ENCODE measurements around the gene RHBDL1.

Gene RHBDL1

DNA sequence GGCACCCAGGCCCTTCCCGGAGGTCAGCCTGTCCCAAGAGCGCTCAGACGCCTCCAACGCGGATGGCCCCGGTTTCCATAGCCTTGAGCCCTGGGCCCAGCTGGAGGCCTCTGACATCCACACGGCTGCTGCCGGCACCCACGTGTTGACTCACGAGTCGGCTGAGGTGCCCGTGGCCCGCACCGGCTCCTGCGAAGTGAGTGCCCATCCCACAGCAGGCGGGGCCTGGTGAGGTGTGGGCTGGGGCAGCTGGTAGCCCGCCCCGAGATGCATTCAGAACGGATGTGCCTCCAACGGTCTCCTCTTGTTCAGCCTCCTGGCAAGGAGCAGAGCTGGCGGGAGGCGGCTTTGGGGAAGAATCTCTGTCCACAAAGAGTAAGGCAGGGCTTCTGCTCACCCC lies 23.6 kb upstream of the RHBDL1 start:
- no peaks in the 10 kb centered on the region for H3K36me3 ChIP-seq (ENCODE audit: insufficient read depth, low read length)
- H3K79me2 ChIP-seq (ENCODE audit: insufficient read depth, low read length): 0 out of 2 replicates have a peak, but pooled peaks cover 3% of the 10 kb centered on the region
- H3K4me3 ChIP-seq (ENCODE audit: low read length, poor library complexity, severe bottlenecking): no peak overlapping the region
- no peaks in the 10 kb centered on the region for H3K9me3 ChIP-seq (ENCODE audit: insufficient read depth, low read depth, low read length)
- no peaks in the 10 kb centered on the region for H3K9me2 ChIP-seq (replicated peaks; ENCODE audit: low read depth, low read length)
- no peaks in the 10 kb centered on the region for H3K4me1 ChIP-seq (ENCODE audit: insufficient read depth, low read length, poor library complexity, severe bottlenecking)
- TF ChIP-seq EZH2phosphoT487 (IDR thresholded peaks at IDR 0.05; ENCODE audit: borderline replicate concordance): no peak
- TF ChIP-seq, protein P1, sequence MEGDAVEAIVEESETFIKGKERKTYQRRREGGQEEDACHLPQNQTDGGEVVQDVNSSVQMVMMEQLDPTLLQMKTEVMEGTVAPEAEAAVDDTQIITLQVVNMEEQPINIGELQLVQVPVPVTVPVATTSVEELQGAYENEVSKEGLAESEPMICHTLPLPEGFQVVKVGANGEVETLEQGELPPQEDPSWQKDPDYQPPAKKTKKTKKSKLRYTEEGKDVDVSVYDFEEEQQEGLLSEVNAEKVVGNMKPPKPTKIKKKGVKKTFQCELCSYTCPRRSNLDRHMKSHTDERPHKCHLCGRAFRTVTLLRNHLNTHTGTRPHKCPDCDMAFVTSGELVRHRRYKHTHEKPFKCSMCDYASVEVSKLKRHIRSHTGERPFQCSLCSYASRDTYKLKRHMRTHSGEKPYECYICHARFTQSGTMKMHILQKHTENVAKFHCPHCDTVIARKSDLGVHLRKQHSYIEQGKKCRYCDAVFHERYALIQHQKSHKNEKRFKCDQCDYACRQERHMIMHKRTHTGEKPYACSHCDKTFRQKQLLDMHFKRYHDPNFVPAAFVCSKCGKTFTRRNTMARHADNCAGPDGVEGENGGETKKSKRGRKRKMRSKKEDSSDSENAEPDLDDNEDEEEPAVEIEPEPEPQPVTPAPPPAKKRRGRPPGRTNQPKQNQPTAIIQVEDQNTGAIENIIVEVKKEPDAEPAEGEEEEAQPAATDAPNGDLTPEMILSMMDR (conservative IDR thresholded peaks at IDR 0.05; ENCODE audit: low read length): no peak
- no peak overlapping the region for H3K4me2 ChIP-seq (ENCODE audit: low read depth, low read length, poor library complexity, severe bottlenecking)
- H3K27me3 ChIP-seq (ENCODE audit: insufficient read depth, low read length, poor library complexity, severe bottlenecking): no peaks in the 10 kb centered on the region
- no peaks in the 10 kb centered on the region for H4K20me1 ChIP-seq (ENCODE audit: insufficient read depth, low read length, poor library complexity, severe bottlenecking)
- no peaks in the 10 kb centered on the region for H3F3A ChIP-seq (ENCODE audit: low read depth)
- no peak overlapping the region for H3K9ac ChIP-seq (ENCODE audit: low read depth, low read length, poor library complexity, severe bottlenecking)
- no peak overlapping the region for H2AFZ ChIP-seq (ENCODE audit: low read length)

DNA sequence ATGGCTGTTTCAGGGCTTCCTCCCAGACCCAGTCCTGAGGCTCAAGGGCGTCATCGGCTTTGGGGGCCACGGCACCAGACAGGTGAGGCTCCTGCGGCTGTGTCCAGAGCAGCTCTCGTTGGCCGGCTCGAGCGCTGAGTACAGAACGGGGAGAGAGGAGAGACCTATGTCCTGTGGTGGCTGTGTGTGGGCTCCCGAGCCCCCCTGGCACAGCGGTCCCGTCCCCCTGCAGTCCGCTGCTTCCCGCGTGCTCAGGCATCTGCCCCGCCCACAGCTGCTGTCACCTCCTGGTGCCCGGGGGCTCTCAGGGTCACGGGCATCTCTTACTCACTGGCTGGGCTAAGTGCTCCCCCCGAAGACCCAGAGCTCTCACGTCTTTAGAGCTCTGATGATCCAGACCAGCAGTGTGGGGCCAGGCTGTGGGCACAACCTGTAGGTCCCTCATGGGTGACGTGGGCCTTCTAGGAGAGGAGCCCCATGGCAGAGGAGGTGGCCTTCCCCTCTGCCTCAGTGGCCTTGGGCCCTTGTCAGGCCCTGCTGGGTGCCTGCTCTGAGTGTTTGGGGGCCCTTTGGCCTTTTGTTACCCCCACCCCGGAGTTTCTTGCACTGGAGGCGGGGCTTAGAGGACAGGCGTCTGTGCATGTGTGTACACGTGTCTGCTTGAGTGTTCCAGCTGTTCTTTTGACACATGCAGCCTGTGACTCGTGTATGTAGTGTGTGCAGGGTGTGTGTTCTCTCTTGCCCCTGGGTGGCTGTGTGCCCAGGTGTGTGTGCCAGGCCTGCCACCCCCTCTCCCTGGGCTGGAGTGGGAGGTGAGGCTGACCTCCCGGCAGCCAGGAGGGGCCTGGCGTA lies 22.8 kb upstream of the RHBDL1 start:
- H3K36me3 ChIP-seq (ENCODE audit: insufficient read depth, low read length): no peaks in the 10 kb centered on the region
- H3K9ac ChIP-seq (ENCODE audit: low read depth, low read length, poor library complexity, severe bottlenecking): no peak overlapping the region

GRCh38 chr16:654034-654433 lies 21.4 kb upstream of the RHBDL1 start:
- Histone ChIP-seq H3K9ac (ENCODE audit: low read depth, low read length, poor library complexity, severe bottlenecking) (no peak overlapping the region), H3K27me3 (ENCODE audit: insufficient read depth, low read length, poor library complexity, severe bottlenecking) (no peaks in the 10 kb centered on the region), H2AFZ (ENCODE audit: low read length) (no peak overlapping the region), H4K20me1 (ENCODE audit: insufficient read depth, low read length, poor library complexity, severe bottlenecking) (no peaks in the 10 kb centered on the region), H3F3A (ENCODE audit: low read depth) (no peaks in the 10 kb centered on the region), H3K79me2 (ENCODE audit: insufficient read depth, low read length) (no peaks in the 10 kb centered on the region), H3K9me3 (ENCODE audit: insufficient read depth, low read depth, low read length) (no peaks in the 10 kb centered on the region), H3K36me3 (ENCODE audit: insufficient read depth, low read length) (no peaks in the 10 kb centered on the region), H3K4me1 (ENCODE audit: insufficient read depth, low read length, poor library complexity, severe bottlenecking) (no peaks in the 10 kb centered on the region), H3K9me2 (replicated peaks; ENCODE audit: low read depth, low read length) (no peaks in the 10 kb centered on the region), H3K4me3 (ENCODE audit: low read length, poor library complexity, severe bottlenecking) (no peak overlapping the region), H3K4me2 (ENCODE audit: low read depth, low read length, poor library complexity, severe bottlenecking) (no peak overlapping the region)
- TF ChIP-seq, protein P1 (conservative IDR thresholded peaks at IDR 0.05; ENCODE audit: low read length): no peak
- TF ChIP-seq EZH2phosphoT487 (IDR thresholded peaks at IDR 0.05; ENCODE audit: borderline replicate concordance): no peak

More for the DNA sequence above, 22.8 kb upstream of the RHBDL1 start:
- TF ChIP-seq EZH2phosphoT487 (IDR thresholded peaks at IDR 0.05; ENCODE audit: borderline replicate concordance): no peak
- TF ChIP-seq, protein P1 (conservative IDR thresholded peaks at IDR 0.05; ENCODE audit: low read length): no peak
- Histone ChIP-seq H3K27me3 (ENCODE audit: insufficient read depth, low read length, poor library complexity, severe bottlenecking) (no peaks in the 10 kb centered on the region), H3K4me2 (ENCODE audit: low read depth, low read length, poor library complexity, severe bottlenecking) (no peak overlapping the region), H3K4me1 (ENCODE audit: insufficient read depth, low read length, poor library complexity, severe bottlenecking) (no peaks in the 10 kb centered on the region), H4K20me1 (ENCODE audit: insufficient read depth, low read length, poor library complexity, severe bottlenecking) (no peaks in the 10 kb centered on the region), H3F3A (ENCODE audit: low read depth) (no peaks in the 10 kb centered on the region), H2AFZ (ENCODE audit: low read length) (no peak overlapping the region), H3K79me2 (ENCODE audit: insufficient read depth, low read length) (0 out of 2 replicates have a peak, but pooled peaks cover 3% of the 10 kb centered on the region), H3K9me3 (ENCODE audit: insufficient read depth, low read depth, low read length) (no peaks in the 10 kb centered on the region), H3K9me2 (replicated peaks; ENCODE audit: low read depth, low read length) (no peaks in the 10 kb centered on the region), H3K4me3 (ENCODE audit: low read length, poor library complexity, severe bottlenecking) (no peak overlapping the region)
